HEK293 (cell line): ENCODE measurements around the gene RAB40C.
A peak's percentile ranks its signal among the peaks of the same experiment; 100 is the strongest.

ENCODE experiments used
- ATF2 ChIP-seq: fragments of 450-650 bp; formaldehyde crosslinking; IDR thresholded peaks from 2 replicates; pipeline ENCODE4 v1.5.1; 2016; ENCODE audit warnings: missing biosample characterization, missing genetic modification characterization, low read depth
- CTCF ChIP-seq: fragments of 450-650 bp; formaldehyde crosslinking; IDR thresholded peaks from 2 replicates; pipeline ENCODE4 v1.5.1; 2016; ENCODE audit warnings: missing biosample characterization, missing genetic modification characterization
- GFI1B ChIP-seq: fragments of 450-650 bp; formaldehyde crosslinking; IDR thresholded peaks from 2 replicates; pipeline ENCODE4 v1.5.1; 2016; ENCODE audit warnings: missing biosample characterization, missing genetic modification characterization
- HIC1 ChIP-seq: fragments of 450-650 bp; formaldehyde crosslinking; IDR thresholded peaks from 2 replicates; pipeline ENCODE4 v1.5.1; 2016; ENCODE audit warnings: missing biosample characterization, missing genetic modification characterization
- ZBTB44 ChIP-seq: fragments of 450-650 bp; IDR thresholded peaks from 2 replicates; pipeline ENCODE4 v1.5.1; 2018; ENCODE audit warnings: missing biosample characterization, mild to moderate bottlenecking, missing genetic modification characterization
- ZFP41 ChIP-seq: fragments of 450-650 bp; formaldehyde crosslinking; IDR thresholded peaks from 2 replicates; pipeline ENCODE4 v1.5.1; 2016; ENCODE audit warnings: missing biosample characterization, missing genetic modification characterization, borderline replicate concordance
- ZNF132 ChIP-seq: fragments of 450-650 bp; formaldehyde crosslinking; IDR thresholded peaks from 2 replicates; pipeline ENCODE4 v1.5.1; 2017; ENCODE audit warnings: missing biosample characterization, missing genetic modification characterization, borderline replicate concordance
- ZNF146 ChIP-seq: fragments of 450-650 bp; formaldehyde crosslinking; IDR thresholded peaks from 2 replicates; pipeline ENCODE4 v1.5.1; 2016; ENCODE audit warnings: missing biosample characterization, missing genetic modification characterization
- ZNF239 ChIP-seq: fragments of 450-650 bp; formaldehyde crosslinking; IDR thresholded peaks from 2 replicates; pipeline ENCODE4 v1.5.1; 2016; ENCODE audit warnings: missing biosample characterization, missing genetic modification characterization
- ZNF292 ChIP-seq: fragments of 450-650 bp; formaldehyde crosslinking; IDR thresholded peaks from 2 replicates; pipeline ENCODE4 v1.5.1; 2016; ENCODE audit warnings: low read depth, missing biosample characterization, missing genetic modification characterization, borderline replicate concordance
- ZNF335 ChIP-seq: fragments of 450-650 bp; formaldehyde crosslinking; conservative IDR thresholded peaks from 2 replicates; pipeline ENCODE4 v1.5.1; 2016; ENCODE audit warnings: missing biosample characterization, missing genetic modification characterization
- ZNF571 ChIP-seq: fragments of 450-650 bp; formaldehyde crosslinking; IDR thresholded peaks from 2 replicates; pipeline ENCODE4 v1.5.0; 2017; ENCODE audit warnings: missing biosample characterization, missing genetic modification characterization
- ZNF747 ChIP-seq: fragments of 450-650 bp; formaldehyde crosslinking; IDR thresholded peaks from 2 replicates; pipeline ENCODE4 v1.5.1; 2016; ENCODE audit warnings: missing biosample characterization, missing genetic modification characterization
- ZSCAN16 ChIP-seq: fragments of 450-650 bp; formaldehyde crosslinking; IDR thresholded peaks from 2 replicates; pipeline ENCODE4 v1.5.1; 2016; ENCODE audit warnings: missing biosample characterization, missing genetic modification characterization

- TF ChIP-seq HIC1 (tag by site-specific recombination) (peak; percentile 65), ZNF132 (tag by site-specific recombination) (no peak), ZNF335 (no peak; the same call in none of the 2 replicates), ZFP41 (tag by site-specific recombination) (no peak), ZNF747 (no peak), GFI1B (tag by site-specific recombination) (no peak), ZNF146 (tag by site-specific recombination) (no peak), ZNF292 (tag by site-specific recombination) (no peak), ATF2 (tag by site-specific recombination) (no peak), ZNF239 (tag by site-specific recombination) (no peak), ZNF571 (tag by site-specific recombination) (no peak), ZSCAN16 (no peak), ZBTB44 (no peak), CTCF (no peak)
These were observed 78.8 kb downstream of the RAB40C start for GRCh38 chr16:668519-669171.
